ENCODE measurements around the gene TBCK. TPM values are rescaled to one million over a fixed set of nuclear protein-coding genes. Genes with fewer than 3 reads are reported as not detected.

TBCK gene
- total RNA-seq, 2 experiments from 2014 or later: 38.2 to 46.2 TPM

DNA sequence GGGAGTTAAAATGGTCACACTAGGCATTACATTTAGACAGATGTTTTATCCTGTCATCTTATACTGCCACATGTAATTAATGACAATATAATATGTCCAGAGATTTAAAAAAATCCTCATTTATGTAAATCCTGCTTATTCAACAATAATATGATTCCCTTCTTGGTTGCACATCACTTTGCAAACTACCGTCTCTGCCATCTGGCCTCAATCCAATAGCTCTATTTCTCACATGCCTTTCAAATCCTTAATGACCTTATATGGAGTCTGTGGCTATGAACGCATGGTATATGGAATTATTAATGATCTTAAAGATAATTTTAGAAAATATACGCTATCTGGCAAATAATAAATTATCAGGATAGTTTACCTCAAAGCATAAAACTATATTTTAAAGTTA, 276.2 kb downstream of the TBCK start:
- Mint-ChIP-seq H3K36me3 (peaks cover 2% of the 10 kb centered on the region), H3K4me1 (no peaks in the 10 kb centered on the region), H3K27me3 (no peaks in the 10 kb centered on the region), H3K9me3 (peaks cover 2% of the 10 kb centered on the region), H3K4me3 (no peak overlapping the region), H3K27ac (no peak overlapping the region)
- ATAC-seq (ENCODE audit: low read depth) (no peak), DNase-seq (no peak)
- POLR2A ChIA-PET: no interaction called here

DNA sequence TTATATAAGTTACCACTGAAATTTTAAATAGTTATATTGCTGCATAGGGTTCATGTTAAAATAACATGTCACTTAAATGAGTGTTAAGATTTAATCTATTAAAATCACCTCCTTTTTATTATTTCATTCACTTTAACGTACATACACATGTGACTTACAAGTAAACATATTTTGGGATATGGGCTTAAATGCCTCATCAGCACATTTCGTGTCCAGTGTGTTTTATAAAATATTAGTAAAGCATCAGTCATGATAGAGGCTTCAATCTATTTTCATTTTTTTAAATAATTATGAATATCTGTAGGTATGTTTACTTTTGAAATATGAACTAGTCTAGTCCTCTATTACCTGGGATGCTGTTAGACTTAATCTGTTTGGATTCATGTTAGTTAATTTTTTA, 277.1 kb downstream of the TBCK start:
- ATAC-seq (ENCODE audit: low read depth) (no peak), DNase-seq (no peak)
- Mint-ChIP-seq H3K27ac (no peak overlapping the region), H3K36me3 (no peaks in the 10 kb centered on the region), H3K4me1 (no peaks in the 10 kb centered on the region), H3K4me3 (no peak overlapping the region), H3K27me3 (no peaks in the 10 kb centered on the region), H3K9me3 (no peaks in the 10 kb centered on the region)
- POLR2A ChIA-PET: no interaction called here

DNA sequence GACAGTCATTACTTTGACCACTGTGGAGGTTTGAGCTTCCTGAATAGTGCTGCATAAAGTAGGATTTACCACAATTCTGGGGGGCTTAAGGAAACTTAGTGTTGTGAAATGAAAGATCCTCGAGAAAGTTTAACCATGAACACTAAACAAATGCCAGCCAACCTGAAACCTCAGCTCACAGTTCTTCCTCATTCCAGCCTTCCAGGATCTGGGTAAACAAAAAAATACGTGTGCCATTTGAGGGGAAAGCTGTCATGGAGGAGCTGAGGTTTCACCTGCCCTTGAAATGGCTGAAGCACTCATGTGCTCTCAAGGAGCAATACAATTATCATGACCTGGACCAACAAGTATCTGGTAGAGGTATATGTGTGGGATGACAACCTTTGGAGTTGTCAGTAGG, 278.0 kb downstream of the TBCK start:
- Mint-ChIP-seq H3K9me3 (no peaks in the 10 kb centered on the region), H3K27me3 (no peaks in the 10 kb centered on the region), H3K27ac (no peak overlapping the region), H3K36me3 (no peaks in the 10 kb centered on the region), H3K4me1 (no peaks in the 10 kb centered on the region), H3K4me3 (no peak overlapping the region)
- ATAC-seq (ENCODE audit: low read depth) (no peak), DNase-seq (no peak)
- POLR2A ChIA-PET: no interaction called here

DNA sequence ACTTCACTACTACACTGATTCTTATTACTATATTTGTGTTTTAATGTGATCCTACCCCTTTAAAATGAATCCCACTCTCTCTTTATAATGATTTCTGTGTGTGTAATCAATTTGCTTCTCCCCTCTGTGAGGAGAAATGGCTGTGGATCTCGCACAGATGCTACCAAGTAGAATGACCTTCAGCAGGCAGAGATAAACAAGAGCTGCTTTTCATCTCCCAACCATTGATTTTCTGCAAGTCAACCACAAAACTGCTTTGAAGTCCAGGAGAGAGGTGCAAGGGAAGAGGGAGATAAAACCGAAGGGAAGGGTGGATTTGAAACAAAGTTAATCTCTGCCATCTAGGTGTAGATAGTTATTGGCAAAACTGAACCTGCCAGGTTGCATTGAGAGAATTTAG, 279.2 kb downstream of the TBCK start:
- DNase-seq (no peak), ATAC-seq (ENCODE audit: low read depth) (no peak)
- no peaks in the 10 kb centered on the region for H3K9me3 Mint-ChIP-seq
- no peaks in the 10 kb centered on the region for H3K36me3 Mint-ChIP-seq
- H3K27ac Mint-ChIP-seq: no peak overlapping the region
- H3K27me3 Mint-ChIP-seq: no peaks in the 10 kb centered on the region
- POLR2A ChIA-PET: no interaction called here
- H3K4me1 Mint-ChIP-seq: no peaks in the 10 kb centered on the region
- H3K4me3 Mint-ChIP-seq: no peak overlapping the region

DNA sequence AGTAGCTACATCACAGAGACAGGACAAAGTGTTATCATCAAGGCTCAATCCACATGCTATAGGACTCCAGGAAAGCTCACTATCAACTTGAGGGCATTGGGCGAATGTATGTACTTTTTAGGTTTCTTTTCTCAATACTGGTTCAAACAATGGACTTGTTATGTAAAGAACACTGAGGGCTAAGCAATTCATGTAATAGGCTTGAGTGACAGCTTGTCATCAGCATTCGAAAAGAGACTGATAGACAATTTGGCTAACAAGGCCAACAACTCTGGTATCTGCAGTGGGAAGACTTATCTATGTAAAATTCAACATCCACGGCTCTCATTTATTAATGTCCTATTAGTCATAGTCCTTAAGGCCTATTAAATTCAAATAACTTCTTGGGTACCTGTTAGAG, 279.7 kb downstream of the TBCK start:
- no peaks in the 10 kb centered on the region for H3K9me3 Mint-ChIP-seq
- H3K4me1 Mint-ChIP-seq: no peaks in the 10 kb centered on the region
- H3K27ac Mint-ChIP-seq: no peak overlapping the region
- H3K4me3 Mint-ChIP-seq: no peak overlapping the region
- POLR2A ChIA-PET: no interaction called here
- DNase-seq (no peak), ATAC-seq (ENCODE audit: low read depth) (no peak)
- H3K27me3 Mint-ChIP-seq: no peaks in the 10 kb centered on the region
- H3K36me3 Mint-ChIP-seq: no peaks in the 10 kb centered on the region

DNA sequence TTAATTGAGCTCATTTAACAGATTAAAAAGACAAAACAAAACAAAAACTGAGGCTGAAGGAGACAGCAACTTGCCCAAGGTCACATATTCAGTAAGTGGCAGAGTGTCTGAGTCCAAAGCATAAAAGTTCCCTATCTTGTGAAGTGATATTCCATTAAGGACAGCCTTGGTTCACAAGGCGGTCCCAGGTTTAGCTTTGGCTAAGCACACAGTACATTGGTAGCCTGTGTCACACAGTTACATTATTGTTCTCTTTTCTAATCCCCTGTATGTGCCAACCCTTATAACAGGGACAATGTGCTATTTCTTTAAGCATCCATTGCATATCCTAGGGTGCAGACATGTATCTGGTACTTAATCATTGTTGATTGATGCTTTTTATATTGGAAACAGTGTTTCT, 280.8 kb downstream of the TBCK start:
- H3K36me3 Mint-ChIP-seq: no peaks in the 10 kb centered on the region
- H3K27ac Mint-ChIP-seq: no peak overlapping the region
- no peaks in the 10 kb centered on the region for H3K9me3 Mint-ChIP-seq
- POLR2A ChIA-PET: no interaction called here
- DNase-seq (no peak), ATAC-seq (ENCODE audit: low read depth) (no peak)
- H3K27me3 Mint-ChIP-seq: no peaks in the 10 kb centered on the region
- H3K4me3 Mint-ChIP-seq: no peak overlapping the region
- H3K4me1 Mint-ChIP-seq: no peaks in the 10 kb centered on the region

DNA sequence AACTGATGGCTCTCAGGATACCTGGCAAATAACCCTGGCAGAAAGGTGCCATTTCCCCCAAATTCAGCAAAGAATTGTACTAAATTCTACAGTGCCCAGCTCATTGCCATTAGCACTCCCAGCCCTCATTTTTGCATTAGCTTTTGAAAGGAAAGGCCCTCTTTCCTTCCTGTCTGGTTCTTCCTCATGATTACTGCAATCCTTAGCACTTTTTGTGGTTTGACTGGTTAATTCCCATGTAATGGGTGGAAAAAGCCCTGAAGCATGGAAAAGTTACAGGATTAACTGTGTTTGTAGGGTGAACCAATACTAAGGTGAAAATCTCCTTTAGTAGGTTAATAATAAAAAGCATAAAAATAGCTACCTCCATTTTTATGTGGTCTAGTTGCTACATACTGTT, 281.3 kb downstream of the TBCK start:
- DNase-seq (no peak), ATAC-seq (ENCODE audit: low read depth) (no peak)
- H3K9me3 Mint-ChIP-seq: no peaks in the 10 kb centered on the region
- no peak overlapping the region for H3K27ac Mint-ChIP-seq
- H3K27me3 Mint-ChIP-seq: no peaks in the 10 kb centered on the region
- H3K4me1 Mint-ChIP-seq: no peaks in the 10 kb centered on the region
- H3K36me3 Mint-ChIP-seq: no peaks in the 10 kb centered on the region
- H3K4me3 Mint-ChIP-seq: no peak overlapping the region
- POLR2A ChIA-PET: no interaction called here

DNA sequence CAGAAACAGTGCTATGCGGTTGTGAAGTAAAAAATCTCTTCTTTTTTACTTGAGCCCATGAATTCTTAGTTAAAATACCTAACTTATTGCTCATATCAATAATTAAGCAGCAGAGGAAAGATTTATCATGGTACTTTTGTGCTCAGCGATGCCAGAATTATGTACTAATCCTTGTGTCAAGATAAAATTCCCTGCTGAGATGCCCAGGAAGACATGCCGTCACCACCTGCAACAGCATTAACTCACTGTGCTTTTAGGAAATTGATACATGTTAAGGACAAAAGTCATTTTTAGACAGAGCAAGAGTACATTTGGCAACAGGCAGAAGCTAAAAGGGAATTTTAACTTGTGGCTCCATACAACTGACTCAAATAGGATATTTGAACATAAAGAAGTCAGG, 281.8 kb downstream of the TBCK start:
- DNase-seq (no peak), ATAC-seq (ENCODE audit: low read depth) (no peak)
- POLR2A ChIA-PET: no interaction called here
- Mint-ChIP-seq H3K9me3 (no peaks in the 10 kb centered on the region), H3K4me3 (no peak overlapping the region), H3K4me1 (no peaks in the 10 kb centered on the region), H3K36me3 (no peaks in the 10 kb centered on the region), H3K27me3 (no peaks in the 10 kb centered on the region), H3K27ac (no peak overlapping the region)

DNA sequence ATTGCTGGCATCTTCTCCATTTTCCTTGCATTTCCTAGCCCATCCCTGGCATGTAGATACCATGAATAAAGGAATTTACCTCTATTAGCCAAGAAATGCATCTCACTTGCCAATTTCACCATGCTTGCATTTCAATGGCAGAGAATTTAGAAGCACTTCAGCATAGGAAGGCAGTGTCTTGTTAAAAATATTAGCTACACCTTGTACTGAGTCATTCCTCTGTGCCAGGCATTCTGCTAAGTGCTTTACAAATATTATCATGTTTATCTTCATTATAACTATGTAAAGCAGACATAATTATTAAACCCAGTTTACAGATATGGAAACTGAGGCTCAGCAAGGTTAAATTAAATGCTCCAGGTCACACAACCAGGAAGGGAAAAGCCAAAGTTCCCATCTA, 282.5 kb downstream of the TBCK start:
- H3K4me3 Mint-ChIP-seq: no peak overlapping the region
- DNase-seq (no peak), ATAC-seq (ENCODE audit: low read depth) (no peak)
- no peaks in the 10 kb centered on the region for H3K36me3 Mint-ChIP-seq
- no peaks in the 10 kb centered on the region for H3K9me3 Mint-ChIP-seq
- no peaks in the 10 kb centered on the region for H3K27me3 Mint-ChIP-seq
- H3K4me1 Mint-ChIP-seq: no peaks in the 10 kb centered on the region
- POLR2A ChIA-PET: no interaction called here
- H3K27ac Mint-ChIP-seq: no peak overlapping the region

DNA sequence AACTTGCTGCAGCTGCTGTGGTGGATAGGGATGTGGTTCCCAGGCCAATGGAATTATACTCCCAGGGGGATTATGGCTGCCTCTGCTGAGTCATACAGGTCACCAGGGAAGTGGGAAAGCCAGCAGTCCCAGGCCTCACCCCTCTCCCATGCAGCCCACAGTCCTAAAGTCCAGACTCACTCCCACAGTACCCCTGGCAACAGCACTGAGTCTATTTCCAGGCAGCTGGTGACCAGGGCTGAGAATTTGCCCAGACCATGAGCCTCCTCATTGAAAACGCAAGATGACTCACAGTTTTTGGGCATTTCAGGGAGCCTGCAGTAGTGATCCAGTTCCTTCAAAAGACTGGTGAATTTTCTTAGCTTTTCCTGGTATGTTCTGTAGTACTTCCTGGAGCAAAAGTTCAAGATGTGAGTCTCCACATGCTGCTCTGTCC, 283.1 kb downstream of the TBCK start:
- no peaks in the 10 kb centered on the region for H3K27me3 Mint-ChIP-seq
- H3K4me1 Mint-ChIP-seq: no peaks in the 10 kb centered on the region
- DNase-seq (no peak), ATAC-seq (ENCODE audit: low read depth) (no peak)
- POLR2A ChIA-PET: no interaction called here
- no peaks in the 10 kb centered on the region for H3K9me3 Mint-ChIP-seq
- H3K36me3 Mint-ChIP-seq: no peaks in the 10 kb centered on the region
- H3K27ac Mint-ChIP-seq: no peak overlapping the region
- H3K4me3 Mint-ChIP-seq: no peak overlapping the region

DNA sequence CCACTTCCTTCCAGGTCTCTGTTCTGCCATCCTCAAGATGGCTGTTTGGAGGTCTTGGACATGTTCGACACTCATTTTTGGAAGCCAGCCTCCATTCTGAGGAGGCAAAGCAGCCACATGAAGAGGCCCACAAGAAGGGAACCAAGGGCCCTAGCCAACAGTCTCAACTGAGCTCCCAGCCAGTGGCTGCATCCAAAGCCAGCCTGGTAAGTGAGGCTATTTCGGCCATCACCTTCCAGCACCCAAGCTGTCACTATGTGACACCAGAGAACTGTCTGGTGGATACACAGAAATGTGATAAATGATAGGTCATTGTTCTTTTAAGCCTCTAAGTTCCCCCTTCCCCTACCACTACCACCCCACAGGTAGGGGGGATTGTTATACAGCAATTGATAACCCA, 293.6 kb downstream of the TBCK start:
- POLR2A ChIA-PET: no interaction called here
- no peaks in the 10 kb centered on the region for H3K9me3 Mint-ChIP-seq
- no peak for ATAC-seq (ENCODE audit: low read depth)
- no peak overlapping the region for H3K4me3 Mint-ChIP-seq
- DNase-seq: no peak
- H3K27me3 Mint-ChIP-seq: no peaks in the 10 kb centered on the region
- no peak overlapping the region for H3K27ac Mint-ChIP-seq
- H3K36me3 Mint-ChIP-seq: no peaks in the 10 kb centered on the region
- H3K4me1 Mint-ChIP-seq: no peaks in the 10 kb centered on the region

DNA sequence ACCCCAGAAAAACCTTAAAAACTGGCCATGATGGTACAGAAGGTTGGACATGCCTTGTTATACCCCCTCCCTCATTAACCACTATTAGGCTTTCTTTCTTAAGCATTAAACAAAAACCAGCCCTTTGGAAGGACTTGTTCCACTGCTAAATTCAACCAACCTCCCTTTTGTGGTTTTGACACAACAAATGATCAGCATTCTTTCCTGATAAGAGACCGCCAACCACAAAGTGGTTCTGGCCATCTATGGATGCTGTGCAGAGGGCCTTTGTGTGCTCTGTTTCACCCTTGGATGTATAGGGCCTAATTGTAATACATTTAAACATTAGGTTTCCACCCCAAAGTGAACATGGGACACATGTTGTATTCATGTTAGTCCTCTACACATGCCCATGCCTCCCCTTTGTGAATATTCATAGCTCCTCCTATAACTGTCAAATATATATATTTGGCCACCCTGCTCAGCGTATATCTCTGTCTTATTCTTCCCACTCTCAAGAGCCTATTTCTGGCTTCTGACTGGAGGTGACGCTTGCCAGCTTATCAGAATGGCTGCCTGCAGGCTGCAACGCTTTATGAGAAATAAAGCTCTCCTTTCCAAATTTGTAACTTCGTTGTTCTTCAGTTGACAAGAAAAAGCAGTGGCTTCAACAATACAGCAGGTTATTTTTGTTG, 294.1 kb downstream of the TBCK start:
- POLR2A ChIA-PET: no interaction called here
- DNase-seq: no peak
- no peaks in the 10 kb centered on the region for H3K27me3 Mint-ChIP-seq
- H3K9me3 Mint-ChIP-seq: no peaks in the 10 kb centered on the region
- no peak overlapping the region for H3K4me3 Mint-ChIP-seq
- no peak overlapping the region for H3K27ac Mint-ChIP-seq
- H3K36me3 Mint-ChIP-seq: no peaks in the 10 kb centered on the region
- ATAC-seq (ENCODE audit: low read depth): no peak
- H3K4me1 Mint-ChIP-seq: no peaks in the 10 kb centered on the region

DNA sequence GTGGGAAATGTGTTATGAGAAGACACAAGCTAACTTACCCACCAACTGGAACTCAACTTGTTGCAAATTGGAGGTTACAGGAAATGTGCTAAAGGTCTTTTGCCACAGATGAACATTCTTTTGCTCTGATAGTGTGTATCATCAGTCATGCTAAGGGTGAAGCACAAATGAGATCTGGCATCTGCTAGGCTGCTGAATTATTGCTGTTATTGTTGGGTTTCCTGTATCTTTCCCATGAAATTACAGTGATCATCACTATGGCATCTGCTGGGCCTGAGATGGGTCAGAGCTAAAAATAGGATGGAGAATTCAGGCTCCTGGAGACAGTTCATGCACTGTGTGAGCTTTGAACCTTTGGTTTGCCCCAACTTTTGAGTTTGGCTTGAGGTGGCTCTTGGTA, 296.2 kb downstream of the TBCK start:
- POLR2A ChIA-PET: no interaction called here
- ATAC-seq (ENCODE audit: low read depth): no peak

DNA sequence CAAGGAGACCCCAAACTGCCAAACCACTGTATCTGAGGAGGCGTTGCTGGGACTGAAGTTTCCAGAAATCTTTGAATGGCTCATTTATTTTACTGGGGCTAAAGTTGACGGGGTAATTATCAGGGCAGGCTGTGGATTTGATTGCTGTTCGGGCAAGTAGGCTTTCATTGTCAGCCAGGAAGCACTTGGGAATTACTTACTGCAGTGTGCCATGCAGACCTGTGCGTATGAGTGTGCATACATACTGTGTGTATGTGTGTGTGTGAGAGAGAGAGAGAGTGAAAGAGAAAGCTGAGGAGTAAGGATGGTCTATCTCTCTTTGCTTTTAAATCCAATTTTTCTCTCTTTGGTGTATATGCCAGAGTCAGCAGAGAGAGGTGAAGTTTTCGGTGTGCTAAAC, 298.0 kb downstream of the TBCK start:
- Mint-ChIP-seq H3K4me1 (no peaks in the 10 kb centered on the region), H3K27me3 (no peaks in the 10 kb centered on the region), H3K4me3 (no peak overlapping the region), H3K27ac (no peak overlapping the region), H3K36me3 (no peaks in the 10 kb centered on the region), H3K9me3 (peaks cover 14% of the 10 kb centered on the region)
- POLR2A ChIA-PET: no interaction called here
- ATAC-seq (ENCODE audit: low read depth): no peak
- no peak for DNase-seq

More for the DNA sequence above, 296.2 kb downstream of the TBCK start:
- Mint-ChIP-seq H3K27ac (no peak overlapping the region), H3K4me3 (no peak overlapping the region), H3K9me3 (peaks cover 4% of the 10 kb centered on the region), H3K27me3 (no peaks in the 10 kb centered on the region), H3K36me3 (no peaks in the 10 kb centered on the region), H3K4me1 (no peaks in the 10 kb centered on the region)
- no peak for DNase-seq

DNA sequence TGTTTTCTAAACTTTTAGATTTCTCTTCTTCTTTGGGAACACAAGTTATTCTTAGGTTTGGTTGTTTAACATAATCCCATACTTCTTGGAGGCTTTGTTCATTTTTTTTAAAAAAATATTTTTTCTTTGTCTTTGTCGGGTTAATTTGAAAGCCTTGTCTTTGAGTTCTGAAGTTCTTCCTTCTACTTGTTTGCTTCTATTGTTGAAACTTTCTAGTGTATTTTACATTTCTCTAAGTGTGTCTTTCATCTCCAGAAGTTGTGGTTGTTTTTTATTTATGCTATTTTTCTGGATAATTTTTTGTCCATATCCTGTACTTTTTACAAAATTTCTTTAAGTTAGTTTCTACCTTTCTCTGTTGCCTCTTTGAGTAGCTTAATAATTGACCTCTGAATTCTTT, 304.6 kb downstream of the TBCK start:
- ATAC-seq (ENCODE audit: low read depth): no peak
- H3K27me3 Mint-ChIP-seq: no peaks in the 10 kb centered on the region
- POLR2A ChIA-PET: no interaction called here
- no peak for DNase-seq
- H3K36me3 Mint-ChIP-seq: peaks cover 2% of the 10 kb centered on the region
- no peak overlapping the region for H3K27ac Mint-ChIP-seq
- no peaks in the 10 kb centered on the region for H3K4me1 Mint-ChIP-seq
- H3K4me3 Mint-ChIP-seq: no peak overlapping the region
- peaks cover 27% of the 10 kb centered on the region for H3K9me3 Mint-ChIP-seq
